ENCODE results near the gene FSTL4.

DNA sequence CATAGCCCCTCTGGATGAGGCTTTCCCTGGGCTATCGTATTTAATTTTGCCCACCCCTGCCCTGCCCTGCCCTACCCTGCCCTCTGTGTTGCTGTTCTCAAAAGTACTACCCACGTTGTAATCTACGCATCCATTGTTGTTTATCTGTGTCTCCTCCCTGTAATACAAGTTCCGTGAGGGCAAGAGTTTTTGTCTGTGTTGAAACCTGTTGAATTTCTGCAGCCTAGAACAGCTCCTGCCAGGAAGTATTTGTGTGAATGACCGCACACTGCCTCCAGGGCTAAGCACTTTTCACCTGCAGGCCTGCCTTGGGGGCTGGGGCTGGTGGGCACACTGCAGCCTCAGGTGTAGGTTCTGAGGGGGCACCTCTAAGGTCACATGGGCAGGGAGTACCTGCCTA lies 315.7 kb downstream of the FSTL4 start:
- TF ChIP-seq, protein P1, sequence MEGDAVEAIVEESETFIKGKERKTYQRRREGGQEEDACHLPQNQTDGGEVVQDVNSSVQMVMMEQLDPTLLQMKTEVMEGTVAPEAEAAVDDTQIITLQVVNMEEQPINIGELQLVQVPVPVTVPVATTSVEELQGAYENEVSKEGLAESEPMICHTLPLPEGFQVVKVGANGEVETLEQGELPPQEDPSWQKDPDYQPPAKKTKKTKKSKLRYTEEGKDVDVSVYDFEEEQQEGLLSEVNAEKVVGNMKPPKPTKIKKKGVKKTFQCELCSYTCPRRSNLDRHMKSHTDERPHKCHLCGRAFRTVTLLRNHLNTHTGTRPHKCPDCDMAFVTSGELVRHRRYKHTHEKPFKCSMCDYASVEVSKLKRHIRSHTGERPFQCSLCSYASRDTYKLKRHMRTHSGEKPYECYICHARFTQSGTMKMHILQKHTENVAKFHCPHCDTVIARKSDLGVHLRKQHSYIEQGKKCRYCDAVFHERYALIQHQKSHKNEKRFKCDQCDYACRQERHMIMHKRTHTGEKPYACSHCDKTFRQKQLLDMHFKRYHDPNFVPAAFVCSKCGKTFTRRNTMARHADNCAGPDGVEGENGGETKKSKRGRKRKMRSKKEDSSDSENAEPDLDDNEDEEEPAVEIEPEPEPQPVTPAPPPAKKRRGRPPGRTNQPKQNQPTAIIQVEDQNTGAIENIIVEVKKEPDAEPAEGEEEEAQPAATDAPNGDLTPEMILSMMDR (CRISPR knock-in tag; IDR thresholded peaks at IDR 0.05) = no peak
- no peak for TF ChIP-seq ZNF800 (CRISPR knock-in tag; IDR thresholded peaks at IDR 0.05)
- TF ChIP-seq SMAD9 (CRISPR knock-in tag; IDR thresholded peaks at IDR 0.05) = no peak
- TF ChIP-seq, protein P2, sequence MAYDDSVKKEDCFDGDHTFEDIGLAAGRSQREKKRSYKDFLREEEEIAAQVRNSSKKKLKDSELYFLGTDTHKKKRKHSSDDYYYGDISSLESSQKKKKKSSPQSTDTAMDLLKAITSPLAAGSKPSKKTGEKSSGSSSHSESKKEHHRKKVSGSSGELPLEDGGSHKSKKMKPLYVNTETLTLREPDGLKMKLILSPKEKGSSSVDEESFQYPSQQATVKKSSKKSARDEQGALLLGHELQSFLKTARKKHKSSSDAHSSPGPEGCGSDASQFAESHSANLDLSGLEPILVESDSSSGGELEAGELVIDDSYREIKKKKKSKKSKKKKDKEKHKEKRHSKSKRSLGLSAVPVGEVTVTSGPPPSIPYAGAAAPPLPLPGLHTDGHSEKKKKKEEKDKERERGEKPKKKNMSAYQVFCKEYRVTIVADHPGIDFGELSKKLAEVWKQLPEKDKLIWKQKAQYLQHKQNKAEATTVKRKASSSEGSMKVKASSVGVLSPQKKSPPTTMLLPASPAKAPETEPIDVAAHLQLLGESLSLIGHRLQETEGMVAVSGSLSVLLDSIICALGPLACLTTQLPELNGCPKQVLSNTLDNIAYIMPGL (CRISPR knock-in tag; IDR thresholded peaks at IDR 0.05; ENCODE audit: borderline replicate concordance in 1 of 2, low read depth in 1 of 2) = no peak
- TF ChIP-seq NCOR1 (IDR thresholded peaks at IDR 0.05; ENCODE audit: borderline replicate concordance, low read length) = no peak
- TF ChIP-seq MLX (CRISPR knock-in tag; IDR thresholded peaks at IDR 0.05) = no peak
- TF ChIP-seq ZNF672 (CRISPR knock-in tag; IDR thresholded peaks at IDR 0.05) = no peak
- no peak for TF ChIP-seq SNRNP70 (IDR thresholded peaks at IDR 0.05; ENCODE audit: low read depth, low read length)
- no peak for TF ChIP-seq ZNF331 (CRISPR knock-in tag; IDR thresholded peaks at IDR 0.05)
- TF ChIP-seq WIZ (CRISPR knock-in tag; IDR thresholded peaks at IDR 0.05) = no peak
- TF ChIP-seq, protein P3, sequence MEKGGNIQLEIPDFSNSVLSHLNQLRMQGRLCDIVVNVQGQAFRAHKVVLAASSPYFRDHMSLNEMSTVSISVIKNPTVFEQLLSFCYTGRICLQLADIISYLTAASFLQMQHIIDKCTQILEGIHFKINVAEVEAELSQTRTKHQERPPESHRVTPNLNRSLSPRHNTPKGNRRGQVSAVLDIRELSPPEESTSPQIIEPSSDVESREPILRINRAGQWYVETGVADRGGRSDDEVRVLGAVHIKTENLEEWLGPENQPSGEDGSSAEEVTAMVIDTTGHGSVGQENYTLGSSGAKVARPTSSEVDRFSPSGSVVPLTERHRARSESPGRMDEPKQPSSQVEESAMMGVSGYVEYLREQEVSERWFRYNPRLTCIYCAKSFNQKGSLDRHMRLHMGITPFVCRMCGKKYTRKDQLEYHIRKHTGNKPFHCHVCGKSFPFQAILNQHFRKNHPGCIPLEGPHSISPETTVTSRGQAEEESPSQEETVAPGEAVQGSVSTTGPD (CRISPR knock-in tag; IDR thresholded peaks at IDR 0.05) = no peak
- TF ChIP-seq, protein P4, sequence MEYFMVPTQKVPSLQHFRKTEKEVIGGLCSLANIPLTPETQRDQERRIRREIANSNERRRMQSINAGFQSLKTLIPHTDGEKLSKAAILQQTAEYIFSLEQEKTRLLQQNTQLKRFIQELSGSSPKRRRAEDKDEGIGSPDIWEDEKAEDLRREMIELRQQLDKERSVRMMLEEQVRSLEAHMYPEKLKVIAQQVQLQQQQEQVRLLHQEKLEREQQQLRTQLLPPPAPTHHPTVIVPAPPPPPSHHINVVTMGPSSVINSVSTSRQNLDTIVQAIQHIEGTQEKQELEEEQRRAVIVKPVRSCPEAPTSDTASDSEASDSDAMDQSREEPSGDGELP (IDR thresholded peaks at IDR 0.05; ENCODE audit: borderline replicate concordance, low read depth) = no peak
- TF ChIP-seq, protein P5, sequence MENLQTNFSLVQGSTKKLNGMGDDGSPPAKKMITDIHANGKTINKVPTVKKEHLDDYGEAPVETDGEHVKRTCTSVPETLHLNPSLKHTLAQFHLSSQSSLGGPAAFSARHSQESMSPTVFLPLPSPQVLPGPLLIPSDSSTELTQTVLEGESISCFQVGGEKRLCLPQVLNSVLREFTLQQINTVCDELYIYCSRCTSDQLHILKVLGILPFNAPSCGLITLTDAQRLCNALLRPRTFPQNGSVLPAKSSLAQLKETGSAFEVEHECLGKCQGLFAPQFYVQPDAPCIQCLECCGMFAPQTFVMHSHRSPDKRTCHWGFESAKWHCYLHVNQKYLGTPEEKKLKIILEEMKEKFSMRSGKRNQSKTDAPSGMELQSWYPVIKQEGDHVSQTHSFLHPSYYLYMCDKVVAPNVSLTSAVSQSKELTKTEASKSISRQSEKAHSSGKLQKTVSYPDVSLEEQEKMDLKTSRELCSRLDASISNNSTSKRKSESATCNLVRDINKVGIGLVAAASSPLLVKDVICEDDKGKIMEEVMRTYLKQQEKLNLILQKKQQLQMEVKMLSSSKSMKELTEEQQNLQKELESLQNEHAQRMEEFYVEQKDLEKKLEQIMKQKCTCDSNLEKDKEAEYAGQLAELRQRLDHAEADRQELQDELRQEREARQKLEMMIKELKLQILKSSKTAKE (CRISPR knock-in tag; IDR thresholded peaks at IDR 0.05; ENCODE audit: borderline replicate concordance) = no peak
- no peak for TF ChIP-seq ZBTB43 (CRISPR knock-in tag; conservative IDR thresholded peaks at IDR 0.05)

All from HepG2 (cell line).